Glomerular endothelial cell (primary cell): ENCODE results near the gene TTC39A. TPM values are rescaled to one million over a fixed set of nuclear protein-coding genes. Genes with fewer than 3 reads are reported as not detected.

Source experiments
- total RNA-seq: library from RNA; depleted of rRNA; stranded (reverse); fragments of >200 nt; gene quantifications from 2 replicates; pipeline ENCODE4 v1.2.3, GENCODE V29; 2015

The TTC39A gene
- total RNA-seq, 1 donor from 2014 or later: 2.6 TPM

Other genes with a start within 250 kb of the TTC39A start
- not detected in 2 replicates for gene C1orf185, start 228.3 kb downstream of the TTC39A start, total RNA-seq
- gene RNF11, start 94.3 kb downstream of the TTC39A start, total RNA-seq: 77.6 and 100 TPM in 2 replicates
- 35.8 and 37.7 TPM in 2 replicates for gene EPS15, start 188.7 kb upstream of the TTC39A start, total RNA-seq